ENCODE data around the gene TAF8. TPM values are rescaled to one million over a fixed set of nuclear protein-coding genes. Genes with fewer than 3 reads are reported as not detected.

Gene TAF8
- total RNA-seq, 4 donors from 2014 or later = 16.7 to 35.2 (median 25.9) TPM

GRCh38 chr6:42049948-42050296 is 402 bp upstream of the TAF8 start:
- no peak for DNase-seq (ENCODE audit: extremely low spot score)
- intact Hi-C loops (cut with DNase I) = no loop called here
- peak overlapping the region; percentile 91 to 96 (median 94) for H3K27ac ChIP-seq (replicated peaks in 1 of 4)
- peak overlapping the region; percentile 73 to 92 (median 81) for H3K4me3 ChIP-seq
- peaks cover 6 to 32% (median 28%) of the 10 kb centered on the region in 4 donors for H3K36me3 ChIP-seq
- no peak for TF ChIP-seq CTCF (IDR thresholded peaks at IDR 0.05)
- no peak for TF ChIP-seq POLR2A (IDR thresholded peaks at IDR 0.05; ENCODE audit: low read depth)
- TF ChIP-seq POLR2AphosphoS5 (IDR thresholded peaks at IDR 0.05) = no peak
- no peak for TF ChIP-seq EP300 (IDR thresholded peaks at IDR 0.05)
- H3K27me3 ChIP-seq = no peaks in the 10 kb centered on the region
- H3K9me3 ChIP-seq = no peaks in the 10 kb centered on the region
- WGBS = 48% methylated on average over 19 of the region's 20 CpGs
- peaks cover 59 to 81% (median 73%) of the 10 kb centered on the region in 4 donors for H3K4me1 ChIP-seq

- 20% methylated on average over 8 of the region's 8 CpGs for WGBS
- Histone ChIP-seq H3K4me3 (peak overlapping the region; percentile 73 to 92 (median 81)), H3K27ac (replicated peaks in 1 of 4) (peak overlapping the region; percentile 91 to 96 (median 94)), H3K4me1 (peaks cover 46 to 67% (median 60%) of the 10 kb centered on the region in 4 donors), H3K9me3 (no peaks in the 10 kb centered on the region), H3K27me3 (no peaks in the 10 kb centered on the region), H3K36me3 (peaks cover 17 to 45% (median 41%) of the 10 kb centered on the region in 4 donors)
- intact Hi-C loops (cut with DNase I) = no loop called here
- TF ChIP-seq POLR2AphosphoS5 (IDR thresholded peaks at IDR 0.05) (no peak), EP300 (IDR thresholded peaks at IDR 0.05) (no peak), POLR2A (IDR thresholded peaks at IDR 0.05; ENCODE audit: low read depth) (no peak), CTCF (IDR thresholded peaks at IDR 0.05) (no peak)
- DNase-seq (ENCODE audit: extremely low spot score) = no peak
Measured at GRCh38 chr6:42051268-42051653, 937 bp downstream of the TAF8 start.

- intact Hi-C loops (cut with DNase I) = no loop called here
- Histone ChIP-seq H3K36me3 (peaks cover 40 to 69% (median 65%) of the 10 kb centered on the region in 4 donors), H3K27me3 (no peaks in the 10 kb centered on the region), H3K4me3 (no peak overlapping the region), H3K4me1 (peaks cover 29 to 45% (median 41%) of the 10 kb centered on the region in 4 donors), H3K27ac (replicated peaks in 1 of 4) (no peak overlapping the region), H3K9me3 (no peaks in the 10 kb centered on the region)
- TF ChIP-seq POLR2AphosphoS5 (IDR thresholded peaks at IDR 0.05) = no peak
- no peak for TF ChIP-seq CTCF (IDR thresholded peaks at IDR 0.05)
- TF ChIP-seq POLR2A (IDR thresholded peaks at IDR 0.05; ENCODE audit: low read depth) = no peak
- no peak for TF ChIP-seq EP300 (IDR thresholded peaks at IDR 0.05)
- DNase-seq (ENCODE audit: extremely low spot score) = no peak
Measured at GRCh38 chr6:42053601-42054000, 3.3 kb downstream of the TAF8 start.

GRCh38 chr6:42059743-42060142 is 9.4 kb downstream of the TAF8 start:
- DNase-seq (ENCODE audit: extremely low spot score) = no peak
- 90% methylated on average over 5 of the region's 5 CpGs for WGBS

More at GRCh38 chr6:42059743-42060142, 9.4 kb downstream of the TAF8 start:
- Histone ChIP-seq H3K9me3 (no peaks in the 10 kb centered on the region), H3K4me3 (no peak overlapping the region), H3K27ac (replicated peaks in 1 of 4) (no peak overlapping the region), H3K27me3 (no peaks in the 10 kb centered on the region), H3K4me1 (no peaks in the 10 kb centered on the region), H3K36me3 (peaks cover 75 to 100% (median 91%) of the 10 kb centered on the region in 4 donors)
- intact Hi-C loops (cut with DNase I) = no loop called here
- TF ChIP-seq POLR2A (IDR thresholded peaks at IDR 0.05; ENCODE audit: low read depth) (no peak), CTCF (IDR thresholded peaks at IDR 0.05) (no peak), EP300 (IDR thresholded peaks at IDR 0.05) (no peak), POLR2AphosphoS5 (IDR thresholded peaks at IDR 0.05) (no peak)

All from esophagus muscularis mucosa (tissue), 4 donors.